Mucosa of gallbladder (tissue), 1 donor: ENCODE results near the gene ZNF799. TPM values are rescaled to one million over a fixed set of nuclear protein-coding genes. Genes with fewer than 3 reads are reported as not detected.
"Not testable (repeated sequence)": the region's sequence is repeated elsewhere in the genome, so short reads cannot be mapped to it uniquely, and the experiment has no call there.

Source experiments
- DNase-seq: peaks from one replicate; pipeline ENCODE4 v3.0.0-alpha.2; 2020; ENCODE audit warnings: low spot score
- total RNA-seq: library from RNA; stranded (reverse); gene quantifications from one replicate; pipeline ENCODE4 v1.2.1, GENCODE V29; 2021
- donor health status: DM: no; HTN: no; CAD: no.

ZNF799 gene
- 9.7 TPM for total RNA-seq

DNA sequence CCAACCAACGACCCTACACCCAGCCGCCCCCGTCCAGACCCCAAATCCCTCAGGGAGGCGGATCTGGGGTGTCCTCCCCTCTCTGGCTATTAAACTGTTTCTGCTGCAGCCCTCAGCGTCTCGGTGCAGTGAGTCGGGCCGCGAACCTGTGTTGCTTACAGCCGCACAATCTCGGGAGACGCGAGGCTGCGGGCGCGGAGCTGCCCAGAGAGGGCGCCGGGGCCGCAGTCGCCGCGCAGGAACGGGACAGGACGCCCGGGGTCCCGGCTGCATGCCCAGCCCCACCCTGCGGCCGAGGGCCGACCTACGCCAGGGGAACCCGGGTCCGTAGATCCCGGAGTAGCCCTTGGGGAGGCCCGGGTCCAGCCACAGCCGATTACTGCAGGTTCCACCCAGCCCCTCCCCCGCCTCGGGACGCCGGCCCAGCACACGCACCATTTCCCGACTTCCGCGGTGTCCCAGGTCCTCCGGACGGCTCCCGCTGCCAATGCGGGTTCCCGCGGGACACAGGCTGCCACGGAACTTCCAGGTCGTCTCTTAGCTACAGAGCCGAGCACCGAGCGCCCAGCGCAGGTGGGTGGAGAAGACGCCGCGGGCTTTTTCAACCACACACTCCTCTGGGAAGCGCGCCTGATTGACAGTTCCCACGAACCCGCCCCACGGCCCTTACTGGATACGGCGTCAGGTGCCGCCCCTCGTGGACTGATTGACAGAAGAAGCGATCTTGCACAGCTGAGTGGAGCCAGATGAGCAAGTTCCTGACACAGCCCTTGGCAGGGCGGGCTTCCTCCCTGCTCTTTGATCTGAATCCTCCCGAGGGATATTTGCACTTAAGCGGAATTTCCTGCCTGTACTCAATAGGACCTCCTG is at the start of gene ZNF799:
Gene ZNF799, minus strand, starts transcription at position 639 of the 870 bp plus-strand sequence. Its CDS starts 201 bp downstream, at position 438.
- peak; percentile 98 for DNase-seq

GRCh38 chr19:12450844-12451243 is 49.8 kb upstream of the ZNF799 start:
- no peak for DNase-seq

- no peak for DNase-seq
Observed at GRCh38 chr19:12448808-12449207, 47.7 kb upstream of the ZNF799 start.

DNA sequence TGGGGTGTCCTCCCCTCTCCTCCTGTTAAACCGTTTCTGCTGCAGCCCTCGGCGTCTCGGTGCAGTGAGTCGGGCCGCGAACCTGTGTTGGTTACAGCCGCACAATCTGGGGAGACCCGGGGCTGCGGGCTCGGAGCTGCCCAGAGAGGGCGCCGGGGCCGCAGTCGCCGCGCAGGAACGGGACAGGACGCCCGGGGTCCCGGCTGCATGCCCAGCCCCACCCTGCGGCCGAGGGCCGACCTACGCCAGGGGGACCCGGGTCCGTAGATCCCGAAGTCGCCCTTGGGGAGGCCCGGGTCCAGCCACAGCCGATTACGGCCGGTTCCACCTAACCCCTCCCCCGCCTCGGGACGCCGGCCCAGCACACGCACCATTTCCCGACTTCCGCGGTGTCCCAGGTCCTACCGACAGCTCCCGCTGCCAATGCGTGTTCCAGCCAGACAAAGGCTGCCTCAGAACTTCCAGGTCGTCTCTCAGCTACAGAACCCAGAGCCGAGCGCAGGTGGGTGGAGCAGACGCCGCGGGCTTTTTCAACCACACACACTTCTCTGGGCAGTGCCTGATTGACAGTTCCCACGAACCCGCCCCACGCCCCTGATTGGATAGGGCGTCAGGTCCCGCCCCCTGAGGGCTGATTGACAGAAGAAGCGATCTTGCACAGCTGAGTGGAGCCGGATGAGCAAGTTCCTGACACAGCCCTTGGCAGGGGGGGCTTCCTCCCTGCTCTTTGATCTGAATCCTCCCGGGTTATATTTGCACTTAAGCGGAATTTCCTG is 39.7 kb upstream of the ZNF799 start, which contains the start of gene ZNF443:
Gene ZNF443, minus strand, starts transcription at position 481 of the 776 bp plus-strand sequence. Its CDS starts 107 bp downstream, at position 374.
- DNase-seq = peak; percentile 100

DNA sequence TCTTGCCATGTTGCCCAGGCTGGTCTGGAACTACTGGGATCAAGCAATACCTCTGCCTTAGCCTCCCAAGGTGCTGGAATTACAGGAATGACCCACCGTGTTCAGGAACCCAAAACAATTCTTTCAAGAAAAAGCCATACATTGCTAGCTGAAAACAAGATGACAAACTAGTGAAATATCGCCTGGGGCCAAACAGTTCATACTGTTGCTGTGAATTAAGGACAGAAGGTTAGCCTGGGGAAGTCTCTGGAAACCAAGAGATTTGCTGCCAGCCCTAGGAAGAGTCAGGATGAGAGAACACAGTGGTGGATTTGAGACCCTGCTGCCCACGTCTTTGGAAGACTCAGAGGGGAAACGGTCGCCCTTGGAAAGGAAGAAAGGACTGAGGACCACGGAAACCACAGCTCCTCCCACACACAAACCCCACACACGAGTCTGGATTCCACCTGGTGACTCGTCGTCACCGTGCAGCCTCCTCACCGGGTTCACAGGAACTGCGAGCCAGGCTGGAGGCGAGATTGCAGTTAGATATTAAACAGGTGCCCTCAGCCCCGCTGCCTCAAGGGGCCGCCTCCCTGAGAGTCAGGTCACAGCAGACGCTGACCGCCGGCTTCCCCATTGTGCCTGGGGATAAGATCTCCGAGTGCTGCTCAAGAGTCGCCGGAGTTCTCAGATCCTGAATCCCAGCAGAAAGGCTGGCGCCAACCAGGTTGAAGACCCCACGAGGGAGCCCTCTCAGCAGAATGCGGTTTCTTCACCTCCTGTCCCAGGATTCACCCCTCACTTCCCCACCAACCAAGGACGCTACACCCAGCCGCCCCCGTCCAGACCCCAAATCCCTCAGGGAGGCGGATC is 38.8 kb upstream of the ZNF799 start:
- DNase-seq = peak; percentile 28

DNA sequence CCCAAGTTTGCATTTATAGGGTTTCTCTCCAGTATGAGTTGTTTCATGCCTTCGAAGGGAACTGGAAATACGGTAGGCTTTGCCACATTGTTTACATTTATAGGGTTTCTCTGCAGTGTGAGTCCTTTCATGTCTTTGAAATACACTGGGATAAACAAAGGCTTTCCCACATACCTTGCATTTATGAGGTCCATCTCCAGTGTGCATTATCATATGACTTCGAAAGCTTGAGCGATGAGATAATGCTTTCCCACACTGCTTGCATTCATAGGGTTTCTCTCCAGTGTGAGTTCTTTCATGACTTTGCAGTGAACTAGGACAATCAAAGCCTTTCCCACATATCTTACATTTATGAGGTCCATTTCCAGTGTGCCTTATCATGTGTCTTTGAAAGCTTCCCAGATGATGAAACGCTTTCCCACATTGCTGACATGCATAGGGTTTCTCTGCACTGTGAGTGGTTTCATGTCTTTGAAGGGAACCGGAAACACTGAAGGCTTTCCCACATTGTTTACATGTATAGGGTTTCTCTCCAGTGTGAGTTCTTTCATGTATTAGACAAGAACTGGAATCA is 29.7 kb upstream of the ZNF799 start:
- DNase-seq = not testable (repeated sequence)

GRCh38 chr19:12425888-12426274 is 24.8 kb upstream of the ZNF799 start:
- no peak for DNase-seq

- DNase-seq = no peak
Observed at GRCh38 chr19:12425236-12425887, 24.3 kb upstream of the ZNF799 start.

DNA sequence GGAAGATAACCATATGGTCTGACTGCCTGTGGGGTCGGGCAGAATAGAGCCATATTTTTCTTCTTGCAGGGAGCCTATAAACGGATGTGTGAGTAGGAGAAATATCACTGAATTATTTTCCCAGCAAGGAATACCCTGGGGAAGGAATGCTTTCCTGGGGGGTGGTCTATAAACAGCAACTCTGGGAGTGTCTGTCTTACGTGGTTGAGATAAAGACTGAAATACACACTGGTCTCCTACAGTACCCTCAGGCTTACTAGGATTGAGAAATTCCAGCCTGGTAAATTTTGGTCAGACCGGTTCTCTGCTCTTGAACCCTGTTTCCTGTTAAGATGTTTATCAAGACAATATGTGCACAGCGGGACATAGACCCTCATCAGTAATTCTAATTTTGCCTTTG is 16.2 kb upstream of the ZNF799 start:
- not testable (repeated sequence) for DNase-seq

DNA sequence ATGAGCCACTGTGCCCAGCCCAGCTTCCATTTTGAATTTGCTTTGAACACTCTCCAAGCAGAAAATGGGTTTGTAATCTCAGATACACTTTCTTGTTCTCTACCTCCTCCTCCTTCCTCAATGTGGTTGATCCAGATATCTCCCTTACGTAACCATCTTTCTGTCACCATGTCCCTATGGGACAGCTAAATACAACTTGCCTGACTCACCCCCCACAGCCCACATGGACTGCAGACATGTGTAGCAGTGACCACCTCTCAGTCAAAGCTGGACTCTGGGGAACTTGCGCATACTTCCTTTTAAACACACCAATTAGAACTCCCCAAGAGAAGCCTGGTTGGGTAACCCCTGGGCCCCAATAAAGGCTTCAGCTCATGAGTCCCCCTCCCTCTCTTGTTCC is 10.8 kb upstream of the ZNF799 start:
- DNase-seq = no peak

DNA sequence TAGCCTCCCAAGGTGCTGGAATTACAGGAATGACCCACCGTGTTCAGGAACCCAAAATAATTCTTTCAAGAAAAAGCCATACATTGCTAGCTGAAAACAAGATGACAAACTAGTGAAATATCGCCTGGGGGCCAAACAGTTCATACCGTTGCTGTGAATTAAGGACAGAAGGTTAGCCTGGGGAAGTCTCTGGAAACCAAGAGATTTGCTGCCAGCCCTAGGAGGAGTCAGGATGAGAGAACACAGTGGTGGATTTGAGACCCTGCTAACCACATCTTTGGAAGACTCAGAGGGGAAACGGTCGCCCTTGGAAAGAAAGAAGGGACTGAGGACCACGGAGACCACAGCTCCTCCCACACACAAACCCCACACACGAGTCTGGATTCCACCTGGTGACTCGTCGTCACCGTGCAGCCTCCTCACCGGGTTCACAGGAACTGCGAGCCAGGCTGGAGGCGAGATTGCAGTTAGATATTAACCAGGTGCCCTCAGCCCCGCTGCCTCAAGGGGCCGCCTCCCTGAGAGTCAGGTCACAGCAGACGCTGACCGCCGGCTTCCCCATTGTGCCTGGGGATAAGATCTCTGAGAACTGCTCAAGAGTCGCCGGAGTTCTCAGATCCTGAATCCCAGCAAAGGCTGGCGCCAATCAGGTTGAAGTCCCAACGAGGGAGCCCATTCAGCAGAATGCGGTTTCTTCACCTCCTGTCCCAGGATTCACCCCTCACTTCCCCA is 1.0 kb downstream of the ZNF799 start:
- peak; percentile 33 for DNase-seq

DNA sequence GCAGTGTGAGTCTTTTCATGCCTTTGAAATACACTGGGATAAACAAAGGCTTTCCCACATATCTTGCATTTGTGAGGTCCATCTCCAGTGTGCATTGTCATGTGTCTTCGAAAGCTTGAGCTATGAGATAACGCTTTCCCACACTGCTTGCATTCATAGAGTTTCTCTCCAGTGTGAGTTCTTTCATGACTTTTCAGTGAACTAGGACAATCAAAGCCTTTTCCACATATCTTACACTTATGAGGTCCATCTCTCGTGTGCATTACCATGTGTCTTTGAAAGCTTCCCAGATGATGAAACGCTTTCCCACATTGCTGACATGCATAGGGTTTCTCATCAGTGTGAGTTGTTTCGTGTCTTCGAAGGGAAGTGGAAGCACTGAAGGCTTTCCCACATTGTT is 9.9 kb downstream of the ZNF799 start:
- not testable (repeated sequence) for DNase-seq

- DNase-seq = not testable (repeated sequence)
Observed at GRCh38 chr19:12386365-12386764, 14.7 kb downstream of the ZNF799 start.

DNA sequence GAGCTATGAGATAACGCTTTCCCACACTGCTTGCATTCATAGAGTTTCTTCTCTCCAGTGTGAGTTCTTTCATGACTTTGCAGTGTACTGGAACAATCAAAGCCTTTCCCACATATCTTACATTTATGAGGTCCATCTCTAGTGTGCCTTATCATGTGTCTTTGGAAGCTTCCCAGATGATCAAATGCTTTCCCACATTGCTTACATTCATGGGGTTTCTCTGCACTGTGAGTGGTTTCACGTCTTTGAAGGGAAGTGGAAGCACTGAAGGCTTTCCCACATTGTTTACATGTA is 20.7 kb downstream of the ZNF799 start:
- no peak for DNase-seq

- no peak for DNase-seq
Observed at GRCh38 chr19:12379732-12380443, 21.2 kb downstream of the ZNF799 start.

DNA sequence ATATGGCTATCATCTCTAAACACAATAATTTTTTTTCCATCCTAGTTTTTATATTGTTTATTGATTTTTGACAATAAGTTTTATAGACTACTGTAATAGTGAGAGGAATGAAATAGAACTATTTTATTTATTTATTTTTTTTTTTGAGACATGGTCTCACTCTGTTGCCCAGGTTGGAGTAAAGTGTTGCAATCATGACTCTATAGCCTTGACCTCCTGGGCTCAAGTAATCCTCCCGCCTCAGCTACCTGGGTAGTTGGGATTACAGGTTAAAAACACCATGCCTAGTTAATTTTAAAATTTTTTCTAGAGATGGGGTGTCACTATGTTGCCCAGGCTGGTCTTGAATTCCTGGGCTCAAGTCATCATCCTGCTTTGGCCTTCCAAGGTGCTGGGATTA is 27.0 kb downstream of the ZNF799 start:
- DNase-seq = no peak

DNA sequence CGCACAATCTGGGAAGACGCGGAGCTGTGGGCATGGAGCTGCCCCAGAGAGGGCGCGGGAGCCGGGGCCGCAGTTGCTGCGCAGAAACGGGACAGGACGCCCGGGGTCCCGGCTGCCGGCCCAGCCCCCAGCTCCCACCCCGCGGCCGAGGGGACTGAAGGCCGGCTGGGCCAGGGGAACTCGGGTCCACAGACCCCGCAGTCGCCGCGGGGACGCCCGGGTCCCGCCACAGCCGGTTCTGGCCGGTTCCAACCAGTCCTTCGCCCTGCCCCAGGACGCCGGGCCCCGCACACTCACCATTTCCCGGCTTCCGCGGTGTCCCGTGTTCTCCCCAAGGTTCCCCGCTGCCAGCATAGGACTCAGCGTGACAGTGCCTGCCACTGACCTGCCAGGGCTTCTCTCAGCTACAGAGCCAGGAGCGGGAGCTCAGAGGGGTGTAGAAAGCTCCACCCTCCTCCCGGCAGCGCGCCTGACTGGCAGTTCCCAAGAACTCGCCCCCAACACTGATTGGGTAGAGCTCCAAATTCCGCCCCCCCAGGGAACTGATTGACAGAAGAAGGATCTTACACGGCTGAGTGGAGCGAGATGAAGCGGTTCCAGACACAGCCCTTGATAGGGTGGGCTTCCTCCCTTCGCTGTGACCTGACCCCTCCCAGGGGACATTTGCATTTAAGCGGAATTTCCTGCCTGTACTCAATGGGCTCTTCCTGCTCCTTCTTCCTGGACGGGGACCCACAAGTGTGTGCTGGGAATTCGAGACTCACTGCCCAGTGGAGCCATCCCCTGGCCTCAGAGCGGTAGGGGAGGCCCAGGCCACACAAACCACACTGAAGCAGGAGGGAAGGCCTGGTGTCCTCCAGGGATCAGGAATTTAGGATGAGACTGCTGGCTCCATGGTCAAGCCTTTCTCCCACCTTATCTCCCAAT is 35.6 kb downstream of the ZNF799 start, which contains the start of gene ZNF442:
Gene ZNF442, minus strand, starts transcription at position 448 of the 927 bp plus-strand sequence. CDS start 2,052 bp downstream, outside the sequence.
- peak; percentile 96 for DNase-seq
